ENCODE results near the gene GALNT3.

DNA sequence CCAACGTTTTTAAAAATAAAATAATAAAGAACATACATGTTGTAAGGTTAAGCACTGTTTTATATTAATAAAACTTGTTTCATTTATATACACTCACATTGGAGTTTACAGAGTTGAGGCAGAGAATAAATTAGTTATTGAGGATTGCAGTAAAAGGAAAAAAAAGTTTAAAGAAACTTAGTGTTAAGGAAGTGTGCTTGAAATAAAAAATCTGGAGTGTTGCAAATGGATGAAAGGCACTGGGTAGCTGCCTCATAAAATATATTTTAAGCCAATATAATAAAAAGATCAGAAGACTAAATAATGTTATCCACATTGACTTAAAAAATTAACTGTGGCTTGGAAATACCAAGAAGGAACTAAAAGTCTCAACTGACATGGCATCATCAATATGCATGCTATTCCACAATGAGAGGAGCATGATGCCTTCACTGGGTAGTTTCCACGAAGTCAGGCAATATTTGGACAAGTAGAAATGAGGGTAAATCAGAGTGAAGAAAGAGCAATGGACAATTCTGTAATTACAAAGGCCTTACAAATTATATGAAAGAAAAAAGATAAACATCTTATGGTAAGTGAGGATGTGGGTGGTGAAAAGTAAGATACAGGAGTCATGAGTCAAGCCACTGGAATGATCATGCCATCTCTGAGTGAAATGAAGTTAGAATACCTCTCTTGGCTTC is 2.5 kb downstream of the GALNT3 start:
- TF ChIP-seq, protein P1, sequence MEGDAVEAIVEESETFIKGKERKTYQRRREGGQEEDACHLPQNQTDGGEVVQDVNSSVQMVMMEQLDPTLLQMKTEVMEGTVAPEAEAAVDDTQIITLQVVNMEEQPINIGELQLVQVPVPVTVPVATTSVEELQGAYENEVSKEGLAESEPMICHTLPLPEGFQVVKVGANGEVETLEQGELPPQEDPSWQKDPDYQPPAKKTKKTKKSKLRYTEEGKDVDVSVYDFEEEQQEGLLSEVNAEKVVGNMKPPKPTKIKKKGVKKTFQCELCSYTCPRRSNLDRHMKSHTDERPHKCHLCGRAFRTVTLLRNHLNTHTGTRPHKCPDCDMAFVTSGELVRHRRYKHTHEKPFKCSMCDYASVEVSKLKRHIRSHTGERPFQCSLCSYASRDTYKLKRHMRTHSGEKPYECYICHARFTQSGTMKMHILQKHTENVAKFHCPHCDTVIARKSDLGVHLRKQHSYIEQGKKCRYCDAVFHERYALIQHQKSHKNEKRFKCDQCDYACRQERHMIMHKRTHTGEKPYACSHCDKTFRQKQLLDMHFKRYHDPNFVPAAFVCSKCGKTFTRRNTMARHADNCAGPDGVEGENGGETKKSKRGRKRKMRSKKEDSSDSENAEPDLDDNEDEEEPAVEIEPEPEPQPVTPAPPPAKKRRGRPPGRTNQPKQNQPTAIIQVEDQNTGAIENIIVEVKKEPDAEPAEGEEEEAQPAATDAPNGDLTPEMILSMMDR (IDR thresholded peaks at IDR 0.05) = no peak
- TF ChIP-seq POLR2A (IDR thresholded peaks at IDR 0.05) = no peak
